ENCODE results near the gene ARID1B.
"Not testable (repeated sequence)": the region's sequence is repeated elsewhere in the genome, so short reads cannot be mapped to it uniquely, and the experiment has no call there.

Gene ARID1B

GRCh38 chr6:157033428-157034140 is 256.4 kb downstream of the ARID1B start:
- DNase-seq = no peak

- no peak for DNase-seq
Measured at GRCh38 chr6:157034436-157035230, 257.5 kb downstream of the ARID1B start.

- DNase-seq = no peak
Measured at GRCh38 chr6:157035546-157035945, 258.4 kb downstream of the ARID1B start.

GRCh38 chr6:157036245-157036711 is 259.1 kb downstream of the ARID1B start:
- DNase-seq = no peak

- DNase-seq = no peak
Measured at GRCh38 chr6:157037165-157037564, 260.0 kb downstream of the ARID1B start.

GRCh38 chr6:157038610-157039009 is 261.4 kb downstream of the ARID1B start:
- no peak for DNase-seq

- DNase-seq = not testable (repeated sequence)
Measured at GRCh38 chr6:157039639-157040038, 262.5 kb downstream of the ARID1B start.

- no peak for DNase-seq
Measured at GRCh38 chr6:157040191-157040590, 263.0 kb downstream of the ARID1B start.

GRCh38 chr6:157045831-157046454 is 268.8 kb downstream of the ARID1B start:
- DNase-seq = no peak

GRCh38 chr6:157046776-157047175 is 269.6 kb downstream of the ARID1B start:
- DNase-seq = no peak

GRCh38 chr6:157047328-157047727 is 270.1 kb downstream of the ARID1B start:
- no peak for DNase-seq

- DNase-seq = no peak
Measured at GRCh38 chr6:157047951-157048350, 270.8 kb downstream of the ARID1B start.

GRCh38 chr6:157049133-157049532 is 272.0 kb downstream of the ARID1B start:
- DNase-seq = no peak

GRCh38 chr6:157050537-157051265 is 273.5 kb downstream of the ARID1B start:
- DNase-seq = no peak

- no peak for DNase-seq
Measured at GRCh38 chr6:157054531-157054979, 277.4 kb downstream of the ARID1B start.

GRCh38 chr6:157055863-157056262 is 278.7 kb downstream of the ARID1B start:
- no peak for DNase-seq

GRCh38 chr6:157056275-157056674 is 279.1 kb downstream of the ARID1B start:
- DNase-seq = no peak

- DNase-seq = no peak
Measured at GRCh38 chr6:157058574-157058973, 281.4 kb downstream of the ARID1B start.

- no peak for DNase-seq
Measured at GRCh38 chr6:157059781-157060180, 282.6 kb downstream of the ARID1B start.

GRCh38 chr6:157060440-157060952 is 283.3 kb downstream of the ARID1B start:
- no peak for DNase-seq

- DNase-seq = no peak
Measured at GRCh38 chr6:157061770-157062594, 284.8 kb downstream of the ARID1B start.

Data from activated CD4-positive, alpha-beta T cell treated with anti-CD3 and anti-CD28 coated beads for 1 hour (primary cell).